ENCODE measurements around the gene ATP10B. TPM values are rescaled to one million over a fixed set of nuclear protein-coding genes. Genes with fewer than 3 reads are reported as not detected.

Gene ATP10B
- total RNA-seq, 4 donors from 2014 or later = 63.5 to 112 (median 87.7) TPM

- no peak for TF ChIP-seq CTCF (IDR thresholded peaks at IDR 0.05)
- no peaks in the 10 kb centered on the region for H3K36me3 ChIP-seq
- no peak overlapping the region for H3K27ac ChIP-seq
- H3K9me3 ChIP-seq = no peaks in the 10 kb centered on the region
- no peak for DNase-seq
- H3K27me3 ChIP-seq = no peaks in the 10 kb centered on the region
- H3K4me1 ChIP-seq = no peaks in the 10 kb centered on the region
- no peak overlapping the region for H3K4me3 ChIP-seq
These were observed 77.2 kb downstream of the ATP10B start for GRCh38 chr5:160774666-160775315.

- Histone ChIP-seq H3K4me1 (no peaks in the 10 kb centered on the region), H3K27me3 (no peaks in the 10 kb centered on the region), H3K36me3 (no peaks in the 10 kb centered on the region), H3K27ac (no peak overlapping the region), H3K4me3 (no peak overlapping the region), H3K9me3 (no peaks in the 10 kb centered on the region)
- no peak for DNase-seq
- TF ChIP-seq POLR2A (IDR thresholded peaks at IDR 0.05) (no peak), CTCF (IDR thresholded peaks at IDR 0.05) (no peak)
These were observed 78.2 kb downstream of the ATP10B start for GRCh38 chr5:160773646-160774410.

- TF ChIP-seq CTCF (IDR thresholded peaks at IDR 0.05) (no peak), POLR2A (IDR thresholded peaks at IDR 0.05) (no peak)
- Histone ChIP-seq H3K36me3 (no peaks in the 10 kb centered on the region), H3K4me3 (no peak overlapping the region), H3K4me1 (no peaks in the 10 kb centered on the region), H3K9me3 (no peaks in the 10 kb centered on the region), H3K27me3 (no peaks in the 10 kb centered on the region), H3K27ac (no peak overlapping the region)
- no peak for DNase-seq
These were observed 79.2 kb downstream of the ATP10B start for GRCh38 chr5:160772854-160773253.

- no peaks in the 10 kb centered on the region for H3K9me3 ChIP-seq
- no peak for DNase-seq
- H3K36me3 ChIP-seq = no peaks in the 10 kb centered on the region
- TF ChIP-seq CTCF (IDR thresholded peaks at IDR 0.05) = no peak
- no peak for TF ChIP-seq POLR2A (IDR thresholded peaks at IDR 0.05)
- H3K27ac ChIP-seq = no peak overlapping the region
- no peaks in the 10 kb centered on the region for H3K4me1 ChIP-seq
- H3K4me3 ChIP-seq = no peak overlapping the region
- H3K27me3 ChIP-seq = no peaks in the 10 kb centered on the region
These were observed 81.3 kb downstream of the ATP10B start for GRCh38 chr5:160770718-160771117.

GRCh38 chr5:160769301-160769700 is 82.7 kb downstream of the ATP10B start:
- TF ChIP-seq POLR2A (IDR thresholded peaks at IDR 0.05) (no peak), CTCF (IDR thresholded peaks at IDR 0.05) (no peak)
- Histone ChIP-seq H3K27ac (no peak overlapping the region), H3K9me3 (no peaks in the 10 kb centered on the region), H3K27me3 (no peaks in the 10 kb centered on the region), H3K4me1 (no peaks in the 10 kb centered on the region), H3K4me3 (no peak overlapping the region), H3K36me3 (no peaks in the 10 kb centered on the region)
- no peak for DNase-seq

All from Peyer's patch (tissue), 4 donors.